NCI-H2081 treated with DMSO at 0.1 percent for 48 hours (cell line): ENCODE data around the gene GPBP1L1.
"Not testable (repeated sequence)": the region's sequence is repeated elsewhere in the genome, so short reads cannot be mapped to it uniquely, and the experiment has no call there.

ENCODE experiments used
- DNase-seq: peaks from one replicate; lab custom pipeline; 2025; lab: John Stamatoyannopoulos, UW

Gene GPBP1L1, protein sequence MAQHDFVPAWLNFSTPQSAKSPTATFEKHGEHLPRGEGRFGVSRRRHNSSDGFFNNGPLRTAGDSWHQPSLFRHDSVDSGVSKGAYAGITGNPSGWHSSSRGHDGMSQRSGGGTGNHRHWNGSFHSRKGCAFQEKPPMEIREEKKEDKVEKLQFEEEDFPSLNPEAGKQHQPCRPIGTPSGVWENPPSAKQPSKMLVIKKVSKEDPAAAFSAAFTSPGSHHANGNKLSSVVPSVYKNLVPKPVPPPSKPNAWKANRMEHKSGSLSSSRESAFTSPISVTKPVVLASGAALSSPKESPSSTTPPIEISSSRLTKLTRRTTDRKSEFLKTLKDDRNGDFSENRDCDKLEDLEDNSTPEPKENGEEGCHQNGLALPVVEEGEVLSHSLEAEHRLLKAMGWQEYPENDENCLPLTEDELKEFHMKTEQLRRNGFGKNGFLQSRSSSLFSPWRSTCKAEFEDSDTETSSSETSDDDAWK

DNA sequence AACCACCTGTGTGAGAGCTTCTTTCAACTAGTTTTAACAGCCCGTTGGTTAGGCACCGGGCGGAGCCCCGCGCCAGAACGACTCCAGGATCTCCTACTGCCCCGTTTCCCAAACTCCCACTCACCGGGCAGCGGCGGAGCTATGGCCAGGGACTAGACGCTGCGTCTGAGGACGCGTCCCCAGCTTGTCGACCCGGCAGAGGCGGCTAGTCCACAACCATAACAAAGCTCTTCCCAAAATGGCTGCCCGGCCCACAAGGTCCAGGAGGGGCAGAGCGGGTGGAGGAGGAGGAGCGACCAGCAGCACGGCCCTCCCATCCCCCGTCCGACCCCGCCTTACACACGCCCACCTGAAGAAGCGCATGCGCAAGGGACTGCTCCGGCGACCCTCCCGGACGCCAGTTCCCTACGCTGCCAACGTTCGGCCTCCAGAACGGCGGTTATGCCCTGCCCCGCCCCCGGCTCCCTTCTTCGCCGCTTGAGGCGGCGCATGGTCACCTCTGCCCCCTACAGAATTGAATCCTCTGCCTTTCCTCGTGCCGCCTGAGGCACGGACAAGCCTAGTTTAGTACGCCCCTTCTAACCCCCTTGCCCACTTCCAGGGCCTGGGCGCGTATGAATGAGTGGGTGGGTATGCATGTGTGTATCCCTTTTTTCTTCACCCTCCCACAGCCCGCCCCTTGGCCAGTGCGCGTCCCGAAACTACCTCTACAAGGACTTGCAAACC is at the start of gene GPBP1L1:
Gene GPBP1L1, minus strand, starts transcription at position 246 of the 726 bp plus-strand sequence. CDS start 27,446 bp downstream, outside the sequence.
- peak; percentile 89 for DNase-seq

DNA sequence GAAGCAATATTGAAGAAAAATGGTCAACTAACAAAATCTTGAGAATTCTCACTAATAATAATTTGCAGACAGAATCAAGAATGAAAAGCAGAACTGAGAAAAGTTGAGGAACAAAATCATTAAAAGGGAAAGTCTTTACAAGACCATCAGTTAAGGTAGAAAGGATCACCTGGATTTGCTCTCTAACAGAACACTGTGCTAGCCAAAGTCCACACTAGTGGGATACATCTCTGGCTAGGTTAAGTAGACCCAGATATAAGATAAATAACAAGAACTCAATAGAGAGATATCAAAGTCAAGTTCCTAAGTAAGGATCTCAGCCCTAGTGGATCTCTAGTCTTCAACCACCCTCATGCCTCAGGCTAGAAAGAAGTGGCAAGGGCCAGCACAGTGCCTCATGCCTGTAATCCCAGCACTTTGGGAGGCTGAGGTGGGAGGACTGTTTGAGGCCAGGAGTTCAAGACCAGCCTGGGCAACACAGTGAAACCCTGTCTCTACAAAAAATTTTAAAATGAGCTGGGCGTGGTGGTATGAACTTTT is 44.5 kb upstream of the GPBP1L1 start:
- DNase-seq: no peak

GRCh38 chr1:45730075-45730779 is 43.9 kb upstream of the GPBP1L1 start:
- DNase-seq: no peak

GRCh38 chr1:45726007-45726406 is 39.7 kb upstream of the GPBP1L1 start:
- not testable (repeated sequence) for DNase-seq

DNA sequence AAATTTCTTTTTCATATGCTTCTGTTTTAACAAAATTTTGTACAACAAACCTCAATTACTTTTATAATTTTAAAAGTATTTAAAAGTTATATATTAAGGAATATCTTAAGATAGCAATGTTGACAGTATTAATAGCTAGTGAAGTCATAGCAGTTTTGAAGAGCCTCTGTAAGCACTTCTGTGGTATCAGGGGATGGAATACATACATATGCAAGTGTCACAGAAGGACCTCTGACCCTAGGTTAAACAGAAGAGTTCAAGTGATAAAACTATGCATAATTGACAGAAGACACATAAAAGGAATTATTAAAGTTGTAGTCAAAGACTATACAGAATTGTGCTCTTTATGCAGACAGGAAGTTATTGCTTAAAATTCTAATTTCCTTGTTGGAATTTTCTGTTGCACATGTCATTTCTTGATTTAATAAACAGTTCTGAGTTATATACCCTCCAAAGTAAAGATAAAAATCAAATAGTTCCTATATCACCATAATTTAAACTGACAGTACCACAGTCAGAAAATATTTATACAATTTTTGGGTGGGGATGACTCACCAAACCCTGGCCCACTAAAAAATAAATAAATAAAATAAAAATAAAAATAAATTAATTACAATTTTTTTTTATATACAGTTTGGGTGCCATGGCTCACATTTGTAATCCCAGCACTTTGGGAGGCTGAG is 37.1 kb upstream of the GPBP1L1 start:
- DNase-seq: no peak

- no peak for DNase-seq
These were observed 36.5 kb upstream of the GPBP1L1 start for GRCh38 chr1:45722809-45723208.

- no peak for DNase-seq
These were observed 34.9 kb upstream of the GPBP1L1 start for GRCh38 chr1:45721207-45721606.

DNA sequence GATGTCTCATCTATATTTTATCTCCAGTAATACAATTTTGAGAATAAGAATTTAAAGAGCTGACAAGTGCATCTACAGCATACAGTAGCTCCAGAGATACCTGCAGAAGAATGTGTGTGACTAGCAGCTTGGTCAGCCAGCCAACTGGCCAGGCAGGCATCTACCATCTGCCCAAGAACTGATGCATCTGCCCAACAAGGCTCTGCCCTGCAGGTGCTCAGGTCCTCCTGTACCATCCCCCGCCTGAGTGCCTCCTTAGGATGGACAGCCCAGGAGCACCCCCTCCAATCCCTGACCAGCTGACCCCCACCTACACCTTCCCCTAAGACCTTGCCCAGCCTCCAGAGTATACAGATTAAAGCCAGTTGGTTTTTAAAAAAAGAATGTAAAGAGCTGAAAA is 32.0 kb upstream of the GPBP1L1 start:
- no peak for DNase-seq

- DNase-seq: not testable (repeated sequence)
These were observed 31.1 kb upstream of the GPBP1L1 start for GRCh38 chr1:45717386-45717785.

- no peak for DNase-seq
These were observed 30.4 kb upstream of the GPBP1L1 start for GRCh38 chr1:45716700-45717099.

DNA sequence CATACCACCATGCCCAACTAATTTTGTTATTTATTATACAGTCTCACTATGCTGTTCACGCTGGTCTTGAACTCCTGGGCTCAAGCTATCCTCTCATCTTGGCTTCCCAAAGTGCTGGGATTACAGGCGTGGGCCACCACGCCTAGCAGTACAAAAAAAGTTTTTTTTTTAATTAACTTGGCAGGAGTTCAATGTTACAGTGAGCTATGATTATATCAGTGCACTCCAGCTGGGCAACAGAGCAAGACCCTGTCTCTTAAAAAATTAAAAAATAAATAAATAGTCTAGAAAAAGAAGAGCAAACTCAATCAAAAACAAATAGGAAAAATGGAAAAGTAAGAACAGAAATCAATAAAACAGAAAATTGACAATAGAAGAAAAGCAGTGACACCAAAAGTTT is 27.4 kb upstream of the GPBP1L1 start:
- no peak for DNase-seq

GRCh38 chr1:45704637-45705036 is 18.3 kb upstream of the GPBP1L1 start:
- DNase-seq: no peak

DNA sequence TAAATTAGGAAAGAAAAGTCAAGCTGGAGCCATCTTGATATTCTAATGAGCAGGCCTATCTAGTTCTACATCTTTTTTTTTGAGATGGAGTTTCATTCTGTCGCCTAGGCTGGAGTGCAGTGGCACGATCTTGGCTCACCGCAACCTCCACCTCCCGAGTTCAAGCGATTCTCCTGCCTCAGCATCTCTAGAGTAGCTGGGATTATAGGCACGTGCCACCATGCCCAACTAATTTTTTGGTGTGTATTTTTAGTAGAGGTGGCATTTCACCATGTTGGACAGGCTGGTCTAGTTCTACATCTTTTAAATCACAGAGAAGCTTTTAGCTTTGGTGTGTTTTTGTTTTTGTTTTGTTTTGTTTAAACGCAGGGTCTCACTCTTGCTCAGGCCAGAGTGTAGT is 8.5 kb upstream of the GPBP1L1 start:
- DNase-seq: no peak

GRCh38 chr1:45693811-45694210 is 7.5 kb upstream of the GPBP1L1 start:
- not testable (repeated sequence) for DNase-seq

GRCh38 chr1:45687754-45688740 is 1.7 kb upstream of the GPBP1L1 start, which contains the start of gene TMEM69:
TMEM69 (plus strand) TSS chr1:45688181; CDS start chr1:45691069, 2,888 bp downstream.
- DNase-seq: peak; percentile 72

DNA sequence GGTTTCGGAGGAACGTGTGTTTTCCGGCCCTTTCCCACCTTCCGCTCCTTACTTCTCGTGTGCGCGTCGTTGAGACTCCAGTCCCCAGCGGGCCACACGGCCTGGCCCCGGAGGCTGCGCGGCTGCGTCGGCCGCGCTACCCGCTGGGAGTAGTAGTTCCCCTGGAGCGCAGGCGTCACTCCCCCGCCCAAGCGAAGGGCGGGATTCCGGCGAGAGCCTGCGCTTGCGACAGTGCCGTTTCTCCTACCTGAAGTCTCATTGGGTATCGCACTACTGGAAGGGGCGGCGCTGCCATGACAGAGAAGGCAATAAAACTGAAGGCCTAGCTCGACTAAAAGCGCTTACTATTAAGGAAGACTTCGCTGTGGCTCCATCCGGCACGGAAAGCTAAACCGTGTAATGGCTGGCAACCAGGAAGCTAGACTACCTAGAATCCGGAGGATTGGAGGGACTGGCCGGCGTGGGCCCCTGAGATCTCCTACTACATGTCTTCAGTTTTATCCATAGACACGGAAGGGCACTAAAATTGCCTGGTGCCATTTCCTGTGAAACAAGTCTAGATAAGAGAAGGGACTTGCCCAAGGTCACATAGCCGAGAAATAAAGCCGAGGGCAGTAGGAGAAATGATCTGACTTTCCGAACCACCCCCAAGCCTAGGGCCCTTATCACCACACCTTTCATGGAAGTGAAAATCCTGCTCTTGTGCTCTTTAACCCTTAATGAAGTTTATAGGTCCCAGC is 851 bp upstream of the GPBP1L1 start:
- DNase-seq: peak; percentile 99

GRCh38 chr1:45686015-45686287 is 382 bp downstream of the GPBP1L1 start:
- no peak for DNase-seq

GRCh38 chr1:45685308-45686014 is 872 bp downstream of the GPBP1L1 start:
- no peak for DNase-seq

DNA sequence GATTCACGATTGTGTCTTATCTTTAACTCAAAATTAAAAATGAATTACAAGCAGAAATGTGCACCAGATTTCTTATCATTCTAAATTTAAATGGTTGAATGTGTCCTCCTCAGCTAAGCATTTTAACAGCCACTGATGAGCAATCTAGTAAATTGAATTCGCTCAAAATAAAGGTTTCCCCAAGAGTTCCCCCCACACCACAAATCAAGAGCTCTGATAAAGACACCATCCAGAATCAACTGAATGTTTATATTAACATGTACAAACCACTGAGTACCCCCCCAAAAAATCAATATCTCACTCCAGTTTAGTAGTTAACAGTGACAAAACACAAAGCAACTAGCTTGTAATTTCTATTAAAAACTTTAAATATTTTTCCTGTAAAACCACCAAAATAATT is 1.9 kb downstream of the GPBP1L1 start:
- DNase-seq: no peak
